IPS-18a (cell line): Measurements from ENCODE around the gene AIFM2.
"Not testable (repeated sequence)": the region's sequence is repeated elsewhere in the genome, so short reads cannot be mapped to it uniquely, and the experiment has no call there.

Source experiments
- H3K27ac ChIP-seq: one replicate; pipeline ENCODE4 v1.5.1; 2013; ENCODE audit warnings: low read length
- H3K27me3 ChIP-seq: one replicate; pipeline ENCODE4 v1.6.1; 2013; ENCODE audit warnings: mild to moderate bottlenecking, low read length; ENCODE audit not compliant: control insufficient read depth, insufficient read depth
- H3K36me3 ChIP-seq: one replicate; pipeline ENCODE4 v1.6.1; 2013; ENCODE audit warnings: low read depth, low read length; ENCODE audit not compliant: control insufficient read depth
- H3K4me1 ChIP-seq: one replicate; pipeline ENCODE4 v1.6.1; 2013; ENCODE audit warnings: low read depth, low read length; ENCODE audit not compliant: control insufficient read depth
- H3K4me3 ChIP-seq: one replicate; pipeline ENCODE4 v1.5.1; 2013; ENCODE audit warnings: low read length
- H3K9ac ChIP-seq: one replicate; pipeline ENCODE4 v1.6.1; 2013; ENCODE audit warnings: mild to moderate bottlenecking, low read length, moderate library complexity
- H3K9me3 ChIP-seq: one replicate; pipeline ENCODE4 v1.6.1; 2013; ENCODE audit warnings: low read depth, low read length; ENCODE audit not compliant: control insufficient read depth

Gene AIFM2

GRCh38 chr10:70132098-70133029, at the start of gene AIFM2:
TSS of gene AIFM2 (minus strand) at chr10:70132825. CDS start at chr10:70124084, 8,741 bp downstream.
- Histone ChIP-seq H3K27me3 (peaks cover 33% of the 10 kb centered on the region), H3K9me3 (no peaks in the 10 kb centered on the region), H3K27ac (no peak within 1 kb of the TSS), H3K9ac (peak within 1 kb of the TSS; percentile 57), H3K4me3 (peak within 1 kb of the TSS; percentile 61), H3K4me1 (peaks cover 5% of the 10 kb centered on the region), H3K36me3 (no peaks in the 10 kb centered on the region)

- not testable (repeated sequence) for H3K9ac ChIP-seq, H3K4me1 ChIP-seq, H3K4me3 ChIP-seq, H3K27ac ChIP-seq, H3K9me3 ChIP-seq, H3K36me3 ChIP-seq, H3K27me3 ChIP-seq
Observed at GRCh38 chr10:70179209-70179608, 46.6 kb upstream of the AIFM2 start.

GRCh38 chr10:70178139-70178725, 45.6 kb upstream of the AIFM2 start:
- H3K4me1 ChIP-seq = no peaks in the 10 kb centered on the region
- H3K27me3 ChIP-seq = no peaks in the 10 kb centered on the region
- no peaks in the 10 kb centered on the region for H3K36me3 ChIP-seq
- H3K9ac ChIP-seq = no peak overlapping the region
- H3K27ac ChIP-seq = no peak overlapping the region
- no peak overlapping the region for H3K4me3 ChIP-seq
- no peaks in the 10 kb centered on the region for H3K9me3 ChIP-seq

GRCh38 chr10:70176441-70176840, 43.8 kb upstream of the AIFM2 start:
- Histone ChIP-seq H3K27ac (no peak overlapping the region), H3K4me3 (no peak overlapping the region), H3K9ac (no peak overlapping the region), H3K27me3 (no peaks in the 10 kb centered on the region), H3K4me1 (no peaks in the 10 kb centered on the region), H3K9me3 (no peaks in the 10 kb centered on the region), H3K36me3 (no peaks in the 10 kb centered on the region)

- H3K27me3 ChIP-seq = no peaks in the 10 kb centered on the region
- no peak overlapping the region for H3K4me3 ChIP-seq
- H3K27ac ChIP-seq = no peak overlapping the region
- no peaks in the 10 kb centered on the region for H3K4me1 ChIP-seq
- H3K9ac ChIP-seq = no peak overlapping the region
- H3K36me3 ChIP-seq = no peaks in the 10 kb centered on the region
- no peaks in the 10 kb centered on the region for H3K9me3 ChIP-seq
Observed at GRCh38 chr10:70175516-70175915, 42.9 kb upstream of the AIFM2 start.

- H3K4me3 ChIP-seq = no peak overlapping the region
- H3K4me1 ChIP-seq = no peaks in the 10 kb centered on the region
- no peak overlapping the region for H3K27ac ChIP-seq
- no peak overlapping the region for H3K9ac ChIP-seq
- H3K36me3 ChIP-seq = no peaks in the 10 kb centered on the region
- no peaks in the 10 kb centered on the region for H3K27me3 ChIP-seq
- H3K9me3 ChIP-seq = no peaks in the 10 kb centered on the region
Observed at GRCh38 chr10:70174058-70174741, 41.6 kb upstream of the AIFM2 start.

- Histone ChIP-seq H3K36me3 (peaks cover 11% of the 10 kb centered on the region), H3K9ac (peak overlapping the region; percentile 83), H3K4me3 (peak overlapping the region; percentile 98), H3K27ac (no peak overlapping the region), H3K27me3 (no peaks in the 10 kb centered on the region), H3K9me3 (no peaks in the 10 kb centered on the region), H3K4me1 (no peaks in the 10 kb centered on the region)
Observed at GRCh38 chr10:70169649-70170364, 37.2 kb upstream of the AIFM2 start.

- H3K4me3 ChIP-seq = peak overlapping the region; percentile 98
- no peak overlapping the region for H3K27ac ChIP-seq
- no peaks in the 10 kb centered on the region for H3K4me1 ChIP-seq
- H3K36me3 ChIP-seq = peaks cover 14% of the 10 kb centered on the region
- H3K27me3 ChIP-seq = no peaks in the 10 kb centered on the region
- no peaks in the 10 kb centered on the region for H3K9me3 ChIP-seq
- no peak overlapping the region for H3K9ac ChIP-seq
Observed at GRCh38 chr10:70169011-70169410, 36.4 kb upstream of the AIFM2 start.

GRCh38 chr10:70167246-70167645, 34.6 kb upstream of the AIFM2 start:
- Histone ChIP-seq H3K27me3 (no peaks in the 10 kb centered on the region), H3K9ac (no peak overlapping the region), H3K9me3 (no peaks in the 10 kb centered on the region), H3K4me3 (no peak overlapping the region), H3K4me1 (peaks cover 6% of the 10 kb centered on the region), H3K27ac (no peak overlapping the region), H3K36me3 (peaks cover 21% of the 10 kb centered on the region)

GRCh38 chr10:70166394-70166793, 33.8 kb upstream of the AIFM2 start:
- Histone ChIP-seq H3K9me3 (no peaks in the 10 kb centered on the region), H3K9ac (no peak overlapping the region), H3K27ac (no peak overlapping the region), H3K36me3 (peaks cover 25% of the 10 kb centered on the region), H3K27me3 (no peaks in the 10 kb centered on the region), H3K4me1 (peaks cover 6% of the 10 kb centered on the region), H3K4me3 (no peak overlapping the region)

- Histone ChIP-seq H3K27me3 (no peaks in the 10 kb centered on the region), H3K9ac (no peak overlapping the region), H3K4me3 (no peak overlapping the region), H3K4me1 (peaks cover 6% of the 10 kb centered on the region), H3K9me3 (no peaks in the 10 kb centered on the region), H3K27ac (no peak overlapping the region), H3K36me3 (peaks cover 44% of the 10 kb centered on the region)
Observed at GRCh38 chr10:70164163-70164562, 31.5 kb upstream of the AIFM2 start.
